ENCODE data around the gene FMN1.

GRCh38 chr15:33009603-33010002, 184.9 kb downstream of the FMN1 start:
- no peak for TF ChIP-seq CTCF (IDR thresholded peaks at IDR 0.05 in 2 of 3, conservative IDR thresholded peaks at IDR 0.05 in 1 of 3; ENCODE audit: control insufficient read depth in 2 of 3, extremely low read depth in 1 of 3, insufficient read depth in 1 of 3, low read depth in 3 of 3, low read length in 3 of 3)
- no peak for TF ChIP-seq JUND (IDR thresholded peaks at IDR 0.05; ENCODE audit: low read depth, low read length)
- no peak for TF ChIP-seq RBBP5 (conservative IDR thresholded peaks at IDR 0.05)
- no peak for TF ChIP-seq POLR2A (IDR thresholded peaks at IDR 0.05; ENCODE audit: low read depth, low read length)
- TF ChIP-seq EP300 (IDR thresholded peaks at IDR 0.05; ENCODE audit: borderline replicate concordance in 1 of 2, control insufficient read depth in 1 of 2, low read depth in 2 of 2, low read length in 2 of 2): no peak
- TF ChIP-seq GABPA (IDR thresholded peaks at IDR 0.05; ENCODE audit: low read depth): no peak
- no peak for TF ChIP-seq ZNF207 (IDR thresholded peaks at IDR 0.05; ENCODE audit: borderline replicate concordance)
- TF ChIP-seq CHD1 (IDR thresholded peaks at IDR 0.05; ENCODE audit: low read depth, low read length): no peak
- TF ChIP-seq TAF1 (IDR thresholded peaks at IDR 0.05; ENCODE audit: borderline replicate concordance, low read depth, low read length): no peak
- no peak for TF ChIP-seq SKIL (IDR thresholded peaks at IDR 0.05; ENCODE audit: low read depth, poor library complexity, severe bottlenecking)

Data from GM12878 (cell line).